Calu3 (cell line): ENCODE measurements around the gene FARS2. TPM values are rescaled to one million over a fixed set of nuclear protein-coding genes. Genes with fewer than 3 reads are reported as not detected.

ENCODE experiments used
- BruUV-seq: library from RNA; stranded (reverse); fragments of 400-500 nt; replicated peaks from 2 replicates; lab custom pipeline; 2021; lab: Mats Ljungman, UMichigan
- CTCF ChIA-PET: fragments of 300-600 bp; sonication (Branson Sonifier 250); formaldehyde crosslinking; loops from one replicate; lab custom pipeline; 2022; ENCODE audit warnings: antibody characterized with exemption; lab: Charles Lee
- DNase-seq: peaks from one replicate; pipeline ENCODE4 v3.0.0; 2022
- H3K27ac Mint-ChIP-seq: one replicate; pipeline ENCODE4 v1.8.0; 2022; ENCODE audit warnings: mixed read lengths; ENCODE audit not compliant: unreplicated experiment
- H3K27me3 Mint-ChIP-seq: one replicate; pipeline ENCODE4 v1.8.0; 2022; ENCODE audit warnings: mixed read lengths; ENCODE audit not compliant: unreplicated experiment
- H3K36me3 Mint-ChIP-seq: one replicate; pipeline ENCODE4 v1.8.0; 2022; ENCODE audit warnings: mild to moderate bottlenecking, moderate library complexity, mixed read lengths; ENCODE audit not compliant: insufficient read depth, unreplicated experiment
- H3K4me1 Mint-ChIP-seq: one replicate; pipeline ENCODE4 v1.8.0; 2022; ENCODE audit warnings: mild to moderate bottlenecking, low read depth, mixed read lengths; ENCODE audit not compliant: unreplicated experiment
- H3K4me3 Mint-ChIP-seq: one replicate; pipeline ENCODE4 v1.8.0; 2022; ENCODE audit warnings: mild to moderate bottlenecking, low read depth, moderate library complexity, mixed read lengths; ENCODE audit not compliant: unreplicated experiment
- H3K9me3 Mint-ChIP-seq: one replicate; pipeline ENCODE4 v1.8.0; 2022; ENCODE audit warnings: low read depth, mixed read lengths; ENCODE audit not compliant: unreplicated experiment
- CTCF ChIP-seq: fragments of 200-600 bp; IDR thresholded peaks from one replicate; pipeline ENCODE4 v1.8.0; 2022; ENCODE audit warnings: antibody characterized with exemption; ENCODE audit not compliant: unreplicated experiment
- intact Hi-C: fragments of 100-400 bp; cut with micrococcal nuclease; formaldehyde crosslinking; loops from one replicate; pipeline ENCODE4 v1.10.0; 2022; ENCODE audit not compliant: unreplicated experiment
- total RNA-seq: library from RNA; stranded (reverse); gene quantifications from 2 replicates; pipeline ENCODE4 v1.2.3, GENCODE V29; 2022

The FARS2 gene
- total RNA-seq, 1 experiment from 2014 or later, result 13.4 TPM

GRCh38 chr6:5248302-5249098, 12.8 kb upstream of the FARS2 start:
- no peak for DNase-seq
- no TSS peak for BruUV-seq
- Mint-ChIP-seq H3K9me3 (peaks cover 3% of the 10 kb centered on the region), H3K4me1 (peaks cover 27% of the 10 kb centered on the region), H3K27ac (no peak overlapping the region), H3K36me3 (no peaks in the 10 kb centered on the region), H3K4me3 (no peak overlapping the region), H3K27me3 (no peaks in the 10 kb centered on the region)
- intact Hi-C loops, result no loop called here
- CTCF ChIA-PET, result no interaction called here
- TF ChIP-seq CTCF, result no peak

GRCh38 chr6:5249451-5250122, 11.7 kb upstream of the FARS2 start:
- no TSS peak for BruUV-seq

GRCh38 chr6:5250451-5250850, 10.9 kb upstream of the FARS2 start:
- Mint-ChIP-seq H3K4me3 (no peak overlapping the region), H3K4me1 (peaks cover 27% of the 10 kb centered on the region), H3K9me3 (peaks cover 3% of the 10 kb centered on the region), H3K27ac (no peak overlapping the region), H3K36me3 (no peaks in the 10 kb centered on the region), H3K27me3 (no peaks in the 10 kb centered on the region)
- BruUV-seq, result no TSS peak
- no peak for DNase-seq
- no peak for TF ChIP-seq CTCF
- intact Hi-C loops, result no loop called here
- CTCF ChIA-PET, result no interaction called here

More at GRCh38 chr6:5249451-5250122, 11.7 kb upstream of the FARS2 start:
- Mint-ChIP-seq H3K4me3 (no peak overlapping the region), H3K27ac (no peak overlapping the region), H3K27me3 (no peaks in the 10 kb centered on the region), H3K9me3 (peaks cover 3% of the 10 kb centered on the region), H3K36me3 (no peaks in the 10 kb centered on the region), H3K4me1 (peaks cover 27% of the 10 kb centered on the region)
- DNase-seq, result no peak
- intact Hi-C loops, result no loop called here
- CTCF ChIA-PET, result no interaction called here
- TF ChIP-seq CTCF, result no peak

- no peak for DNase-seq
- peaks cover 24% of the 10 kb centered on the region for H3K4me1 Mint-ChIP-seq
- H3K27ac Mint-ChIP-seq, result no peak overlapping the region
- H3K27me3 Mint-ChIP-seq, result no peaks in the 10 kb centered on the region
- CTCF ChIA-PET, result no interaction called here
- H3K9me3 Mint-ChIP-seq, result peaks cover 3% of the 10 kb centered on the region
- no peak overlapping the region for H3K4me3 Mint-ChIP-seq
- BruUV-seq, result no TSS peak
- H3K36me3 Mint-ChIP-seq, result no peaks in the 10 kb centered on the region
- intact Hi-C loops, result no loop called here
- no peak for TF ChIP-seq CTCF
These were observed 10.4 kb upstream of the FARS2 start for GRCh38 chr6:5250911-5251310.
